PC-9 (cell line): ENCODE measurements around the gene DHX36. TPM values are rescaled to one million over a fixed set of nuclear protein-coding genes. Genes with fewer than 3 reads are reported as not detected.

ENCODE experiments used
- BruUV-seq: library from RNA; stranded (reverse); fragments of 400-500 nt; replicated peaks from 2 replicates; lab custom pipeline; 2021; lab: Mats Ljungman, UMichigan
- CTCF ChIA-PET: fragments of 300-600 bp; sonication (Branson Sonifier 250); formaldehyde crosslinking; loops from one replicate; lab custom pipeline; 2022; ENCODE audit warnings: antibody characterized with exemption; lab: Charles Lee
- POLR2A ChIA-PET: fragments of 300-600 bp; sonication (Branson Sonifier 250); formaldehyde crosslinking; loops from one replicate; lab custom pipeline; 2022; ENCODE audit warnings: antibody characterized with exemption; ENCODE audit not compliant: unreplicated experiment; lab: Charles Lee
- DNase-seq, 2 experiments: peaks; one replicate each; pipeline versions ENCODE4 v3.0.0 to v3.0.0-alpha.2; 2015 to 2022; ENCODE audit warnings: mixed read lengths in 1 of 2
- H2AFZ ChIP-seq: fragments of 200-600 bp; sonication (generic); 2 replicates; pipeline ENCODE4 v1.8.1; 2017; ENCODE audit warnings: antibody characterized with exemption
- H3F3A ChIP-seq: fragments of 200-600 bp; sonication (generic); 2 replicates; pipeline ENCODE4 v1.8.1; 2017; ENCODE audit warnings: antibody characterized with exemption, mild to moderate bottlenecking, low read depth; ENCODE audit not compliant: insufficient read depth
- H3K27ac ChIP-seq: fragments of 200-600 bp; sonication (generic); 2 replicates; pipeline ENCODE4 v1.6.1; 2016; ENCODE audit warnings: mixed run types
- H3K27me3 ChIP-seq: fragments of 200-600 bp; sonication (generic); 2 replicates; pipeline ENCODE4 v1.6.1; 2016; ENCODE audit warnings: low read depth, mixed run types; ENCODE audit not compliant: insufficient read depth
- H3K36me3 ChIP-seq: fragments of 200-600 bp; sonication (generic); 2 replicates; pipeline ENCODE4 v1.6.1; 2016; ENCODE audit warnings: low read depth, mixed run types
- H3K4me1 ChIP-seq: fragments of 200-600 bp; sonication (generic); replicated peaks from 2 replicates; pipeline ENCODE4 v1.6.1; 2016; ENCODE audit warnings: mixed run types; ENCODE audit not compliant: insufficient read depth
- H3K4me2 ChIP-seq: fragments of 200-600 bp; sonication (generic); 2 replicates; pipeline ENCODE4 v1.6.1; 2017; ENCODE audit warnings: mixed run types
- H3K4me3 ChIP-seq: fragments of 200-600 bp; sonication (generic); 2 replicates; pipeline ENCODE4 v1.6.1; 2016; ENCODE audit warnings: mixed run types
- H3K79me2 ChIP-seq: fragments of 200-600 bp; sonication (generic); 2 replicates; pipeline ENCODE4 v1.6.1; 2017; ENCODE audit warnings: low read depth, mixed run types
- H3K9me2 ChIP-seq: fragments of 200-600 bp; sonication (generic); 2 replicates; pipeline ENCODE4 v1.8.1; 2017; ENCODE audit warnings: mild to moderate bottlenecking; ENCODE audit not compliant: insufficient read depth
- H3K9me3 ChIP-seq: fragments of 200-600 bp; sonication (generic); 2 replicates; pipeline ENCODE4 v1.8.1; 2016; ENCODE audit warnings: low read depth; ENCODE audit not compliant: insufficient read depth
- H4K20me1 ChIP-seq: fragments of 200-600 bp; sonication (generic); 2 replicates; pipeline ENCODE4 v1.8.1; 2017; ENCODE audit not compliant: insufficient read depth
- EZH2 ChIP-seq: fragments of 200-600 bp; sonication (generic); IDR thresholded peaks from 2 replicates; pipeline ENCODE4 v1.8.0; 2017; ENCODE audit warnings: antibody characterized with exemption, low read depth
- intact Hi-C: fragments of 100-400 bp; cut with micrococcal nuclease; formaldehyde crosslinking; loops from one replicate; pipeline ENCODE4 v1.10.0; 2022; ENCODE audit not compliant: unreplicated experiment
- total RNA-seq: library from RNA; stranded (reverse); gene quantifications from 2 replicates; pipeline ENCODE4 v1.2.3, GENCODE V29; 2021
- TF ChIP-seq, protein P1 (sequence below): fragments of 200-600 bp; sonication (generic); conservative IDR thresholded peaks from 2 replicates; pipeline ENCODE4 v1.6.1; 2017; ENCODE audit warnings: mixed run types, antibody characterized with exemption, mild to moderate bottlenecking, moderate library complexity

Gene DHX36
- total RNA-seq, 1 experiment from 2014 or later: 64.2 TPM

- no peak overlapping the region for H3K4me3 ChIP-seq
- peaks cover 55% of the 10 kb centered on the region for H3K36me3 ChIP-seq
- H3K9me3 ChIP-seq: no peaks in the 10 kb centered on the region
- H3K4me2 ChIP-seq: no peak overlapping the region
- H3K27ac ChIP-seq: no peak overlapping the region
- H2AFZ ChIP-seq: no peak overlapping the region
- H3K27me3 ChIP-seq: no peaks in the 10 kb centered on the region
- POLR2A ChIA-PET: no interaction called here
- intact Hi-C loops: no loop called here
- H3K4me1 ChIP-seq: no peaks in the 10 kb centered on the region
- BruUV-seq: no TSS peak
- no peak for TF ChIP-seq EZH2
- TF ChIP-seq, protein P1, sequence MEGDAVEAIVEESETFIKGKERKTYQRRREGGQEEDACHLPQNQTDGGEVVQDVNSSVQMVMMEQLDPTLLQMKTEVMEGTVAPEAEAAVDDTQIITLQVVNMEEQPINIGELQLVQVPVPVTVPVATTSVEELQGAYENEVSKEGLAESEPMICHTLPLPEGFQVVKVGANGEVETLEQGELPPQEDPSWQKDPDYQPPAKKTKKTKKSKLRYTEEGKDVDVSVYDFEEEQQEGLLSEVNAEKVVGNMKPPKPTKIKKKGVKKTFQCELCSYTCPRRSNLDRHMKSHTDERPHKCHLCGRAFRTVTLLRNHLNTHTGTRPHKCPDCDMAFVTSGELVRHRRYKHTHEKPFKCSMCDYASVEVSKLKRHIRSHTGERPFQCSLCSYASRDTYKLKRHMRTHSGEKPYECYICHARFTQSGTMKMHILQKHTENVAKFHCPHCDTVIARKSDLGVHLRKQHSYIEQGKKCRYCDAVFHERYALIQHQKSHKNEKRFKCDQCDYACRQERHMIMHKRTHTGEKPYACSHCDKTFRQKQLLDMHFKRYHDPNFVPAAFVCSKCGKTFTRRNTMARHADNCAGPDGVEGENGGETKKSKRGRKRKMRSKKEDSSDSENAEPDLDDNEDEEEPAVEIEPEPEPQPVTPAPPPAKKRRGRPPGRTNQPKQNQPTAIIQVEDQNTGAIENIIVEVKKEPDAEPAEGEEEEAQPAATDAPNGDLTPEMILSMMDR: no peak
- no peaks in the 10 kb centered on the region for H3K79me2 ChIP-seq
- no peaks in the 10 kb centered on the region for H3F3A ChIP-seq
- no peaks in the 10 kb centered on the region for H3K9me2 ChIP-seq
- no peak for DNase-seq
- CTCF ChIA-PET: no interaction called here
- H4K20me1 ChIP-seq: no peaks in the 10 kb centered on the region; the same call in 1 of the 2 replicates
These were observed 34.1 kb downstream of the DHX36 start for GRCh38 chr3:154290187-154290586.

- TF ChIP-seq EZH2: no peak
- TF ChIP-seq, protein P1: no peak
- Histone ChIP-seq H3K36me3 (peaks cover 55% of the 10 kb centered on the region), H3K4me2 (no peak overlapping the region), H3F3A (no peaks in the 10 kb centered on the region; the same call in 1 of the 2 replicates), H3K4me1 (no peaks in the 10 kb centered on the region), H3K27ac (no peak overlapping the region), H4K20me1 (0 out of 2 replicates have a peak, but pooled peaks cover 6% of the 10 kb centered on the region), H3K9me3 (no peaks in the 10 kb centered on the region), H2AFZ (no peak overlapping the region), H3K9me2 (no peaks in the 10 kb centered on the region), H3K27me3 (no peaks in the 10 kb centered on the region), H3K79me2 (no peaks in the 10 kb centered on the region), H3K4me3 (no peak overlapping the region)
- no peak for DNase-seq
- POLR2A ChIA-PET: no interaction called here
- no TSS peak for BruUV-seq
- intact Hi-C loops: no loop called here
- CTCF ChIA-PET: no interaction called here
These were observed 39.1 kb downstream of the DHX36 start for GRCh38 chr3:154285221-154285620.

DNA sequence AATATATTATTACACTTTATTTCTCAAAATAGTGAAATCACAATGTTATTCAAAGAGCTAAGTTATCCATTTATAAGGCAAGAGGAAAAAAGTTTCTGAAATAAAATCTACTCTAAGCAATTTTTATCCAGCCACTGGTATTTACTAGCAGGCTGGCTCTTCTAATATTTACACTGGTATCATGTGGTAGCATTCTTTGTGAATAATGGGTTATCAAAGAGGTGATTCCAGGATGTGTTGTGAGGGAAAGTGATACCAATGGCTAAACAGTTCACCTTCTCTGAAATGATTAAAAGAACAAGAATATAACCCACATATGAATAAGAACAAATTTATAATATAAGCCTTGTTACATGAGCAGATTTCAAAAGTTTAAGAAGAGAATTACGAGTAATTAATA lies 44.1 kb downstream of the DHX36 start:
- intact Hi-C loops: no loop called here
- TF ChIP-seq EZH2: no peak
- TF ChIP-seq, protein P1: no peak
- DNase-seq: no peak
- Histone ChIP-seq H3K27me3 (no peaks in the 10 kb centered on the region), H3K9me3 (no peaks in the 10 kb centered on the region), H3K27ac (no peak overlapping the region), H4K20me1 (0 out of 2 replicates have a peak, but pooled peaks cover 6% of the 10 kb centered on the region), H3K79me2 (no peaks in the 10 kb centered on the region), H2AFZ (no peak overlapping the region), H3F3A (no peaks in the 10 kb centered on the region; the same call in 1 of the 2 replicates), H3K9me2 (no peaks in the 10 kb centered on the region), H3K4me3 (no peak overlapping the region), H3K4me2 (no peak overlapping the region), H3K36me3 (peaks cover 67% of the 10 kb centered on the region), H3K4me1 (no peaks in the 10 kb centered on the region)
- ChIA-PET CTCF (no interaction called here), POLR2A (no interaction called here)
- BruUV-seq: no TSS peak
